Ishikawa (cell line): Measurements from ENCODE around the gene ARHGEF2.

Source experiments
- CEBPB ChIP-seq: IDR thresholded peaks from 2 replicates; pipeline ENCODE4 v1.6.1; 2012
- CREB1 ChIP-seq: IDR thresholded peaks from 2 replicates; pipeline ENCODE4 v1.6.1; 2012; ENCODE audit warnings: low read depth
- EGR1 ChIP-seq: IDR thresholded peaks from 2 replicates; pipeline ENCODE4 v1.6.1; 2012
- EP300 ChIP-seq: IDR thresholded peaks from 2 replicates; pipeline ENCODE4 v1.6.1; 2012; ENCODE audit warnings: borderline replicate concordance
- FOXM1 ChIP-seq: IDR thresholded peaks from 2 replicates; pipeline ENCODE4 v1.6.1; 2012; ENCODE audit warnings: low read depth, borderline replicate concordance
- NFIC ChIP-seq: IDR thresholded peaks from 2 replicates; pipeline ENCODE4 v1.6.1; 2012
- RAD21 ChIP-seq: IDR thresholded peaks from 2 replicates; pipeline ENCODE4 v1.6.1; 2012; ENCODE audit warnings: low read depth
- TAF1 ChIP-seq: IDR thresholded peaks from 2 replicates; pipeline ENCODE4 v1.6.1; 2012; ENCODE audit warnings: low read depth, mild to moderate bottlenecking
- TCF12 ChIP-seq: IDR thresholded peaks from 2 replicates; pipeline ENCODE4 v1.6.1; 2012; ENCODE audit warnings: low read depth
- TEAD4 ChIP-seq: IDR thresholded peaks from 2 replicates; pipeline ENCODE4 v1.6.1; 2012
- YY1 ChIP-seq: IDR thresholded peaks from 2 replicates; pipeline ENCODE4 v1.6.1; 2012; ENCODE audit warnings: low read depth
- ZBTB7A ChIP-seq: IDR thresholded peaks from 2 replicates; pipeline ENCODE4 v1.6.1; 2012; ENCODE audit warnings: low read depth
- TF ChIP-seq, protein P1 (sequence below): IDR thresholded peaks from 2 replicates; pipeline ENCODE4 v1.6.1; 2012
- TF ChIP-seq, protein P2 (sequence below): IDR thresholded peaks from 2 replicates; pipeline ENCODE4 v1.6.1; 2012
- TF ChIP-seq, protein P3 (sequence below): IDR thresholded peaks from 2 replicates; pipeline ENCODE4 v1.6.1; 2012; ENCODE audit warnings: low read depth, mild to moderate bottlenecking

ARHGEF2 gene

DNA sequence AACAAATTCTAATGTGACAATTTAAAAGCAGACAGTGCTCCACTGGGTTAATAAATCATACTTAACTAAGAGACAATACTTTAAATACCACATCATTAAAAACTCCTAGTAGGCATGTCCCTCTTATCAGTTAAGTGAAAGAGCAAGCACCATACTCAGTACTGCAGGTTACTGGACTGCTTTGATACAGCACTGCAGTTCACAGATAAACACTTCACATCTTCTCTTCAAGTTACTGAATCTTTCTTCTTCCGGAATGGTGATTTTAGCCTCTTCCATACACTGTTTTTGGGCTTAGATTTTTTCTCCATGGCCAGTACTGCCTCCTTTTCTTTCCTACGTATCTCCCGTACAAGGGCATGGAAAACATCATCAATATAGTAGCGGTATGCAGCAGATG is 78.2 kb downstream of the ARHGEF2 start:
- TF ChIP-seq RAD21, result no peak
- TF ChIP-seq NFIC, result no peak
- TF ChIP-seq FOXM1, result no peak
- TF ChIP-seq TEAD4, result no peak
- TF ChIP-seq ZBTB7A, result no peak
- TF ChIP-seq YY1, result no peak
- no peak for TF ChIP-seq EGR1
- TF ChIP-seq, protein P1, sequence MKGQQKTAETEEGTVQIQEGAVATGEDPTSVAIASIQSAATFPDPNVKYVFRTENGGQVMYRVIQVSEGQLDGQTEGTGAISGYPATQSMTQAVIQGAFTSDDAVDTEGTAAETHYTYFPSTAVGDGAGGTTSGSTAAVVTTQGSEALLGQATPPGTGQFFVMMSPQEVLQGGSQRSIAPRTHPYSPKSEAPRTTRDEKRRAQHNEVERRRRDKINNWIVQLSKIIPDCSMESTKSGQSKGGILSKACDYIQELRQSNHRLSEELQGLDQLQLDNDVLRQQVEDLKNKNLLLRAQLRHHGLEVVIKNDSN, result no peak

DNA sequence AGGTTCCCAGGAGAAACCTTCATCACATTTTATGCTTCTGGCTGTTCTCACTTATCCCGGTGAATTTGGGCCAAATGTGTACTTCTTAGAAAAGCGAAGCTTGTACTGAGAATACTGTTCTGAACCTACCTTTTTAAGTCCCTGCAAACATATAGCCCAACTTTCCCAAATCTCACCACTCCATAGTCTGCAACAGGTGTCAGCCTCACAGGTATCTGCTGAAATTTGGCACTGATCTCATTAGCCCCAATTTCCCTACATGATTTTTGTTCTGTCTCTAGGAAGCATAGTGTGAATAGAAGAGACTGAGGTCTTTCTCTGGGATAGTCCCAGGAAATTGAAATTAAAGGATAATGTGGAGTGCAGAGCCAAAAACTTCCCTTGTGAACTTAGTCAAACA is 78.7 kb downstream of the ARHGEF2 start:
- TF ChIP-seq EGR1, result no peak
- TF ChIP-seq FOXM1, result no peak
- TF ChIP-seq TCF12, result no peak
- TF ChIP-seq, protein P2, sequence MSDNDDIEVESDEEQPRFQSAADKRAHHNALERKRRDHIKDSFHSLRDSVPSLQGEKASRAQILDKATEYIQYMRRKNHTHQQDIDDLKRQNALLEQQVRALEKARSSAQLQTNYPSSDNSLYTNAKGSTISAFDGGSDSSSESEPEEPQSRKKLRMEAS, result no peak
- no peak for TF ChIP-seq RAD21
- no peak for TF ChIP-seq ZBTB7A
- no peak for TF ChIP-seq CEBPB
- TF ChIP-seq TAF1, result no peak
- no peak for TF ChIP-seq TEAD4
- TF ChIP-seq EP300, result no peak

DNA sequence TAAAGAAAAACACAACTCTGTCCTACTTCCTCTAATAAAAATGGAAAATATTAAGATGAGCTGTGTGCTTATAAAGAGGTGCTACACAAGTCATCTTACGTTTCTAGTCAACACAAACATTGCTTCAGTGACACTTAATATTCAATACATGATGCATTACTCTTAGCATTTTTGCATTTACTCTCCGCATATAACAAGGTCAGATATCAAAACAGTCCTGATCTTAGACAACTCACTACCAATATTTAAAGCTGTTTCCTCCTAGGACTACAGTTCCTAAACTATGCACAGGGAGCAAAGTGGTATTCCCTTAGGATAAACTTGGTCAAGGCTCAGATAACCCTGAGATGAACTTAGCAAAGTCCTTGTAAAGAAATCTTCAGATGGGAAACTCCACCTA is 79.5 kb downstream of the ARHGEF2 start:
- no peak for TF ChIP-seq RAD21
- no peak for TF ChIP-seq CEBPB
- TF ChIP-seq EP300, result no peak
- no peak for TF ChIP-seq TCF12
- TF ChIP-seq YY1, result no peak
- no peak for TF ChIP-seq FOXM1
- TF ChIP-seq ZBTB7A, result no peak
- TF ChIP-seq, protein P2, result no peak
- TF ChIP-seq, protein P3, sequence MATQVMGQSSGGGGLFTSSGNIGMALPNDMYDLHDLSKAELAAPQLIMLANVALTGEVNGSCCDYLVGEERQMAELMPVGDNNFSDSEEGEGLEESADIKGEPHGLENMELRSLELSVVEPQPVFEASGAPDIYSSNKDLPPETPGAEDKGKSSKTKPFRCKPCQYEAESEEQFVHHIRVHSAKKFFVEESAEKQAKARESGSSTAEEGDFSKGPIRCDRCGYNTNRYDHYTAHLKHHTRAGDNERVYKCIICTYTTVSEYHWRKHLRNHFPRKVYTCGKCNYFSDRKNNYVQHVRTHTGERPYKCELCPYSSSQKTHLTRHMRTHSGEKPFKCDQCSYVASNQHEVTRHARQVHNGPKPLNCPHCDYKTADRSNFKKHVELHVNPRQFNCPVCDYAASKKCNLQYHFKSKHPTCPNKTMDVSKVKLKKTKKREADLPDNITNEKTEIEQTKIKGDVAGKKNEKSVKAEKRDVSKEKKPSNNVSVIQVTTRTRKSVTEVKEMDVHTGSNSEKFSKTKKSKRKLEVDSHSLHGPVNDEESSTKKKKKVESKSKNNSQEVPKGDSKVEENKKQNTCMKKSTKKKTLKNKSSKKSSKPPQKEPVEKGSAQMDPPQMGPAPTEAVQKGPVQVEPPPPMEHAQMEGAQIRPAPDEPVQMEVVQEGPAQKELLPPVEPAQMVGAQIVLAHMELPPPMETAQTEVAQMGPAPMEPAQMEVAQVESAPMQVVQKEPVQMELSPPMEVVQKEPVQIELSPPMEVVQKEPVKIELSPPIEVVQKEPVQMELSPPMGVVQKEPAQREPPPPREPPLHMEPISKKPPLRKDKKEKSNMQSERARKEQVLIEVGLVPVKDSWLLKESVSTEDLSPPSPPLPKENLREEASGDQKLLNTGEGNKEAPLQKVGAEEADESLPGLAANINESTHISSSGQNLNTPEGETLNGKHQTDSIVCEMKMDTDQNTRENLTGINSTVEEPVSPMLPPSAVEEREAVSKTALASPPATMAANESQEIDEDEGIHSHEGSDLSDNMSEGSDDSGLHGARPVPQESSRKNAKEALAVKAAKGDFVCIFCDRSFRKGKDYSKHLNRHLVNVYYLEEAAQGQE, result no peak
- TF ChIP-seq TEAD4, result no peak
- TF ChIP-seq EGR1, result no peak
- TF ChIP-seq, protein P1, result no peak
- no peak for TF ChIP-seq TAF1
- no peak for TF ChIP-seq CREB1
- no peak for TF ChIP-seq NFIC

DNA sequence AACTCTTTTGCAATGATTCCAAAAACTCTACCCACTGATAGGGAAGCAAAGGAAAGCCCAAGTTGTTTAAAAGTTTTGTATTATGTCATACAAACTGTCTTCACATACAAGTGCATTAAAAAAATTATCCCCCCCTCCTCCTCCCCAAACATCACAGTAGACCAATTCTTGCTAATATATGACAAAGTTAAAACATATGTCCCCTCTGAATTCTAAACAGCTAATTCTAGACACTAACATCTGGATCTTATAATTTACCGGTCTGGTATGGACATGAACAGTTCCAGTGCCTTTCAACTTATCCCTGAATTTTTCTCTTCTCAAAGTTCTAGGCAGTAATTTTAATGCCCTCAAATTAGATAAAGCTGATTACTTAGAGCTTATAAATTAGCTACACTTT is 80.6 kb downstream of the ARHGEF2 start:
- TF ChIP-seq TAF1, result no peak
- no peak for TF ChIP-seq CEBPB
- TF ChIP-seq NFIC, result no peak
- no peak for TF ChIP-seq EP300
- TF ChIP-seq, protein P2, result no peak
- no peak for TF ChIP-seq TCF12
- TF ChIP-seq RAD21, result no peak
- TF ChIP-seq YY1, result no peak
- no peak for TF ChIP-seq ZBTB7A
- TF ChIP-seq TEAD4, result no peak
- TF ChIP-seq, protein P3, result no peak
- no peak for TF ChIP-seq EGR1
